ENCODE results near the gene THYN1. TPM values are rescaled to one million over a fixed set of nuclear protein-coding genes. Genes with fewer than 3 reads are reported as not detected.

The THYN1 gene
- total RNA-seq, 2 experiments from 2014 or later, result 25.7 to 26.0 TPM

GRCh38 chr11:134289789-134290188 lies 36.6 kb upstream of the THYN1 start:
- H3K4me3 ChIP-seq (ENCODE audit: low read length), result no peak overlapping the region
- H3K9me3 Mint-ChIP-seq, result no peaks in the 10 kb centered on the region
- no peaks in the 10 kb centered on the region for H3K9me3 ChIP-seq (ENCODE audit: control insufficient read depth in 1 of 2, insufficient read depth in 1 of 2, low read length in 2 of 2)
- TF ChIP-seq CTCF (IDR thresholded peaks at IDR 0.05), result no peak
- ATAC-seq (ENCODE audit: poor library complexity), result no peak
- H3K27me3 ChIP-seq (ENCODE audit: control insufficient read depth in 1 of 2, insufficient read depth in 2 of 2, low read length in 2 of 2), result no peaks in the 10 kb centered on the region
- no peaks in the 10 kb centered on the region for H3K4me1 Mint-ChIP-seq (ENCODE audit: low read depth)
- H3K27me3 Mint-ChIP-seq, result no peaks in the 10 kb centered on the region
- no peak overlapping the region for H3K27ac ChIP-seq (ENCODE audit: low read depth in 1 of 2, low read length in 2 of 2)
- no peaks in the 10 kb centered on the region for H3K36me3 Mint-ChIP-seq (ENCODE audit: low read depth)
- CTCF ChIA-PET, result no interaction called here
- POLR2A ChIA-PET, result no interaction called here
- H3K4me3 Mint-ChIP-seq, result no peak overlapping the region
- DNase-seq, result no peak
- no peaks in the 10 kb centered on the region for H3K36me3 ChIP-seq (ENCODE audit: insufficient read depth, low read length)
- intact Hi-C loops (cut with DNase I, micrococcal nuclease), result no loop called here
- H3K4me1 ChIP-seq (ENCODE audit: insufficient read depth, low read length), result no peaks in the 10 kb centered on the region
- H3K27ac Mint-ChIP-seq, result no peak overlapping the region

DNA sequence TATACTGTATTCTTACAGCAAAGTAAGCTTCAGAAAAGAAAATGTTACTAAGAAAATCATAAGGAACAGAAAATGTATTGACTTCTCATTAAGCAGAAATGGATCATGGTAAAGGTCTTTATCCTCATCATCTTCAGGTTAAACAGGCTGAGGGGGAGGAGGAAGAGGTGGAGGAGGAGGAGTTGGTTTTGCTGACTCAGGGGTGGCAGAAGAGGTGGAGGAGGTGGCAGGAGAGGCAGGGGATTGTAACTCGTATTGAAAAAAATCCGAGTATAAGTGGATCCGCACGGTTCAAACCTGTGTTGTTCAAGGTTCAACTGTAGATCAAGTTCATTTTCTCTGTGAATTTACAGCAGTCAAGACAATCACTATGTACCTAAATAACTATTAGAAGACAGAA lies 36.0 kb upstream of the THYN1 start:
- H3K4me1 ChIP-seq (ENCODE audit: insufficient read depth, low read length), result no peaks in the 10 kb centered on the region
- no peak for DNase-seq
- no peaks in the 10 kb centered on the region for H3K36me3 Mint-ChIP-seq (ENCODE audit: low read depth)
- no peak overlapping the region for H3K27ac Mint-ChIP-seq
- ChIA-PET POLR2A (no interaction called here), CTCF (no interaction called here)
- no peaks in the 10 kb centered on the region for H3K9me3 Mint-ChIP-seq
- H3K36me3 ChIP-seq (ENCODE audit: insufficient read depth, low read length), result no peaks in the 10 kb centered on the region
- no peaks in the 10 kb centered on the region for H3K27me3 ChIP-seq (ENCODE audit: control insufficient read depth in 1 of 2, insufficient read depth in 2 of 2, low read length in 2 of 2)
- no peaks in the 10 kb centered on the region for H3K9me3 ChIP-seq (ENCODE audit: control insufficient read depth in 1 of 2, insufficient read depth in 1 of 2, low read length in 2 of 2)
- H3K27ac ChIP-seq (ENCODE audit: low read depth in 1 of 2, low read length in 2 of 2), result no peak overlapping the region
- ATAC-seq (ENCODE audit: poor library complexity), result no peak
- H3K4me3 Mint-ChIP-seq, result no peak overlapping the region
- TF ChIP-seq CTCF (IDR thresholded peaks at IDR 0.05), result no peak
- intact Hi-C loops (cut with DNase I, micrococcal nuclease), result no loop called here
- no peaks in the 10 kb centered on the region for H3K27me3 Mint-ChIP-seq
- H3K4me1 Mint-ChIP-seq (ENCODE audit: low read depth), result no peaks in the 10 kb centered on the region
- H3K4me3 ChIP-seq (ENCODE audit: low read length), result no peak overlapping the region

DNA sequence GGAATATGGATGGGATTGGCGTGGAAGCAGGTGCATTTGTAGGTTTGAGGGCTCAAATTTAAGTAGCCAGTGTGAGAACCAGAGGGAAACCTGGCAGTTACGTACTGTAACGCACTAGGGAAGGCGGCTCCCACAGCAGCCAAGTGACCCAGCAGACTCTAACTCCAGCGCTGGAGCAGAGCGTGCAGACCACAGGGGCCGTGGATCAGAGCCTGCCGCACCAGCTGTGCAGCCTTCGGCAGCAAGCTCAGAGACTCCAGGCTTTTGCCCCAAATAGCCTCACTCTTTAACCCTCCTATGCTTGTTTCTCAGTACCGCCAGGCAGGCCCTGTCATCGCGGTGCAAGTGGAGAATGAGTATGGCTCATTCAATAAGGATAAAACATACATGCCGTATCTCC lies 35.3 kb upstream of the THYN1 start:
- no peak for TF ChIP-seq CTCF (IDR thresholded peaks at IDR 0.05)
- H3K27me3 Mint-ChIP-seq, result no peaks in the 10 kb centered on the region
- intact Hi-C loops (cut with DNase I, micrococcal nuclease), result no loop called here
- no peak overlapping the region for H3K27ac Mint-ChIP-seq
- H3K36me3 ChIP-seq (ENCODE audit: insufficient read depth, low read length), result no peaks in the 10 kb centered on the region
- DNase-seq, result no peak
- no peaks in the 10 kb centered on the region for H3K9me3 ChIP-seq (ENCODE audit: control insufficient read depth in 1 of 2, insufficient read depth in 1 of 2, low read length in 2 of 2)
- H3K27me3 ChIP-seq (ENCODE audit: control insufficient read depth in 1 of 2, insufficient read depth in 2 of 2, low read length in 2 of 2), result no peaks in the 10 kb centered on the region
- H3K9me3 Mint-ChIP-seq, result no peaks in the 10 kb centered on the region
- H3K4me3 Mint-ChIP-seq, result no peak overlapping the region
- no peak overlapping the region for H3K27ac ChIP-seq (ENCODE audit: low read depth in 1 of 2, low read length in 2 of 2)
- H3K4me3 ChIP-seq (ENCODE audit: low read length), result no peak overlapping the region
- ChIA-PET CTCF (no interaction called here), POLR2A (interaction anchor here (1.2 kb wide), 1 partner anchor 12 kb away, joined by 4 read pairs; the partner anchor contains the start of gene GLB1L3)
- no peaks in the 10 kb centered on the region for H3K36me3 Mint-ChIP-seq (ENCODE audit: low read depth)
- ATAC-seq (ENCODE audit: poor library complexity), result no peak
- H3K4me1 Mint-ChIP-seq (ENCODE audit: low read depth), result no peaks in the 10 kb centered on the region
- no peaks in the 10 kb centered on the region for H3K4me1 ChIP-seq (ENCODE audit: insufficient read depth, low read length)

Measured in CD4-positive, alpha-beta T cell (primary cell).